Measurements from ENCODE around the gene GJA4.

- no peak for TF ChIP-seq CTCF (IDR thresholded peaks at IDR 0.05; ENCODE audit: insufficient read depth, low read length)
- TF ChIP-seq POLR2AphosphoS5 (IDR thresholded peaks at IDR 0.05; ENCODE audit: low read depth) = no peak
- TF ChIP-seq REST (IDR thresholded peaks at IDR 0.05; ENCODE audit: insufficient replicate concordance, low read depth) = no peak
- TF ChIP-seq SPI1 (IDR thresholded peaks at IDR 0.05; ENCODE audit: borderline replicate concordance, low read depth) = no peak
- no peak for TF ChIP-seq GABPA (IDR thresholded peaks at IDR 0.05; ENCODE audit: low read depth)
These were observed 7.4 kb downstream of the GJA4 start for GRCh38 chr1:34800214-34800613.

Data from HL-60 (cell line).